HPDE6-E6E7 (cell line): ENCODE results near the gene DPP4.
"Not testable (repeated sequence)": the region's sequence is repeated elsewhere in the genome, so short reads cannot be mapped to it uniquely, and the experiment has no call there.

Experiments used
- DNase-seq: peaks from one replicate; pipeline ENCODE4 v3.0.0; 2011; ENCODE audit warnings: missing footprints; ENCODE audit errors: extremely low spot score

Gene DPP4

DNA sequence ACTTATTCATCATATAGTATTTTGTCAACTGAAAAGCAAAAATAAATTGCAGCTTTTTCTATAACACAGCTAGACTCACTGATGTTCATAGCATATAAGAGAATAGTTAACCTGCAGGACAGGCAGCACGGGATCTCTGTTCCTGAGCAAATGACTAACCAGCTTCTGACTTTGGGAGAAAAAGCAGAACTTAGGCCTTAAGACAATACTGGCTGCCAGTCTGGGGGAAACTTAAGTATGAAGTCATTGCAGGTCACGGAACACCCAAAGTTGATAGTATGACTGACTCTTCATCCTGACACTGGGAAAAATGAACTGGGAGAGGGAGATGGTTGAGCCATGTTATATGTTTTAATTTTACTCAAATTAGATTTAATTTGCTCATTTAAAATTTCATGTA lies 113.0 kb downstream of the DPP4 start:
- no peak for DNase-seq

DNA sequence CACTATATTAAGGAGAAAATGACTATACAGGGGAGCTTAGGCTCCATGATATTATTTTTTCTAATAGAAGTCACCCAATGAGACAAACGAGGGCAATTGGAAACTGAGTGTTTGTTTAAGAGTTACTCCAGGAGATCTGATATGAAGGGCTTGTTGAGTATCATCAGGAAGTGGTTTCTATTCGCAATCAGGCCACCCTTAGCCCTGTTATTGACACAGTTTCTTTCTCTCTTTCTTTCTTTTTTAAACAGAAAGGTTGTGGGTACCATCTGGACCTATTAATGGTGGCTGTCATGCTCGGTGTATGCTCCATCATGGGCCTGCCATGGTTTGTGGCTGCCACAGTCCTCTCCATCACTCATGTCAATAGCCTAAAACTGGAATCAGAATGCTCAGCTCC lies 117.3 kb downstream of the DPP4 start:
- no peak for DNase-seq

DNA sequence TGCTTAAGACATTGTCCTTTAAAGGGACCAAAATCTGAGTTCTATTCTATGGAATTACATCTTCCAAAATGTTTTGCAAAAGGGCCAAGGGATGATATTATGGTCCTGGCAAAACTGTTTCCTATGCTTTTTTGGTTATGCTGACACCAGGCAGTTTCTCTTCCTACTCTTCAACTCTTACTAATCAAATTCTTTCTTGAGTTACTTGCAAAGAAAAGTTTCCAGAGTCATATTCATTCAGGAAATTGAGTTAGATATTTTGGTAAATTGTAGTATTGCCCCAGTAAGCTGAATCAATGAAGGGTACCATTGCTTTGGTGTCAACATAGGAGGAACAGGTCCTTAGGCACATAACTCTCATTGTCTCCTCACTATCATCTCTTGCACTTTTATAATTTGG lies 118.8 kb downstream of the DPP4 start:
- DNase-seq, result no peak

DNA sequence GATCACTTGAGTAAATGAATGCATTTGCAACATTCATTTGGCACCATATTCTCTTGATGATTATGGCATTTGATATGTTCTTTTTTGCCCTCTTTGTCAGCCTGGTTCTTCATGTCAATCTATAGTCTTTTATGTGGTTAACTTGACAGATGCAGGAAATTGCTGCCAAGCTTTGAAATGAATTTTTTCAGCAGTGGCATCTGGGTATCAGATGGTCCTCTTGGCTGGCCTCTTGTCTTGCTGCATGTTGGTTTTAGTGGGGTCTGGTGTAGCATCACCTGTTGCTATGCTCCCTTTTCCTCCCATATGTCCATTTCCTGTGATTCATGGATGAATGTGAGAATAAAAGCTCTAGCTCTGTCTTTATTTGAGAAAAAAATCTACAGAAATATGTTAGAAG lies 119.9 kb downstream of the DPP4 start:
- DNase-seq, result no peak

DNA sequence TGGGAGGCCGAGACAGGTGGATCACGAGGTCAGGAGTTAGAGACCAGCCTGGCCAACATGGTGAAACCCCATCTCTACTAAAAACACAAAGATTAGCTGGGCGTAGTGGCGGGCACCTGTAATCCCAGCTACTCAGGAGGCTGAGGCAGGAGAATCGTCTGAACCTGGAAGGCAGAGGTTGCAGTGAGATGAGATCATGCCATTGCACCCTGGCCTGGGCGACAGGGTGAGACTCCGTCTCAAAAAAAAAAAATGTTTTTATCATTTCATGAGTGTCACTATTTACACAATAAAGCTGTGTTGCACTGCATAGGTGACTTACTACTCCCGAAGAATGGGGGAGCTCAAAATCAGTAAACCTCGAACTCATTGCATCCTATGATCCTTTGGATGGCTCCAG lies 120.6 kb downstream of the DPP4 start:
- not testable (repeated sequence) for DNase-seq

DNA sequence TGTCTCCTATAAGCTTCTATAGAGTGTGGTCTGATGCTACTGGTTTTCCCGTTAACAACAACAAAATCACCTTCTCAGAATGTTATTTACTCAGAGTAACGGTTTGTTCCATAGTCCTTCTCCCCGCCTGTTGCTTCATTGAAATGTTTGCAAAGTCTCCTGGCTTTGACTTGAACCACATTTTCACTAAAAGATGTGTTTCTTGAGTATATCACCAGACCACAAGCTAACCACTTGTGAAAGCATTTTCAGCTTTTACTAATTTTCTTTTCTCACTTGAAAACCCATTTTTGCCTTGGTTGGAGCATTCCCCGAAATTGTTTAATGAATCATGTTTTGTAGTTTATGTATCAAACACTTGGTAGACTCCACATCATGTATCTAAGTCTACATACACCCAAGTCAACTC lies 121.2 kb downstream of the DPP4 start:
- DNase-seq, result no peak

DNA sequence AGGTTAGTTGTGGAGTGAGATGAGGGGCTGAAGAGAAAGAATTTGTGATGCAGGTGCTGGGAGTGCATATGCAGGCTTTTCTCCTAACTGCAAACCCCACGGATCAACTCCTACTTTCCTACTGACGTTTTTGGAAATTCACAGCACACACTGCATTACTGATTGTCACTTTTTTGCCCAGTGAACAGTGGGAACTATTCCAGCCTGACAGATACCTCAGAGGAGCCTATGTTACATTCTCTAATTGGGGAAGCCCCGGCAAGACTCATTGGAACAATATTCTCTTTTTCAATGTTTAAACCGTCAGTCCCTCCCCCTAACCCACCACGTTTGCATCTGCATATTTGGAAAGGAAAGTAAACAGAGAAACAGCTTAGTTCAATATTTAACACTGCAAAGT lies 126.2 kb downstream of the DPP4 start:
- DNase-seq, result no peak

DNA sequence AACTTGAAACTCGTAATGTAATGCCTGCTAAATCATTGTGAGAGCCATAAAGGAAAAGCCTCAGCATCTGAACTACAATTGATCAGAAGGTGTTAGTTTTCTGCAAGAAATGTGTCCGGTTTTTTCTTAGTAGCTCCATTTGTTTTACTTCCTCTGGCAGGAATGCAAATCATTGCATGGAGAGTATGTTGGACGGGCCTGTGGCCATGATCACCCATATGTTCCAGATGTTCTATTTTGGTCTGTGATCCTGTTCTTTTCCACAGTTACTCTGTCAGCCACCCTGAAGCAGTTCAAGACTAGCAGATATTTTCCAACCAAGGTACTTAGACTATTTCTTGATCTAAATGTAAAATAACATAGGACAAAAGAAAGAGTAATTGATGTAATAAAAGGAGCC lies 126.6 kb downstream of the DPP4 start:
- DNase-seq, result no peak

DNA sequence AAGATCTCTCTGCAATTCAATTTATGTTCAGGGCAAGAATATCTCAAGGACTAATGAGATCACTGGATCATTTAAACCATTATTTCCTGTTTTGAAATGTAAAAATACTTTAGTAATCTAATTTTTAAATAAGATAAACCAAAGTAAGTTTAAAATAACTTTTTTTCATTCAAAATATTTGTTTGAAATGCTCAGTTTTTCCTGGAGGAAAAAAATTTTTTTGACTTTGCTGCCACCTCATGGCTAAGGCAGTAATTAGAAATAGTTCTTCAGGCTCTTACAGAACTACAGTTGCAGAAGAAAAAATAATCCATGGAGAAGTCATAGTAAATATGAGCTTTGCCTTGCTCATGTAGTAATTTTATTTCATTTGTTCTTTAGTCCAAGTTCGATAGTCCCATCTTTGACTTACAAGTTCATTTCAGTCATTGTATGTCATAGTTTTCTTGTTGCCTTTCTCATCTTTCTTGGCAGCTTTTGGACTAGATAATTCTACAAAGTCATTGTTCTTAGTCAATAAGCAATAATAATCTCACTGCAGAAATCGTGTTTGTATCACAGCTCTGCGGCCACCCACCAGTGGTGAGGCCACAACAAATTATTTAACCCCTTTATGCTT lies 127.4 kb downstream of the DPP4 start:
- DNase-seq, result no peak

DNA sequence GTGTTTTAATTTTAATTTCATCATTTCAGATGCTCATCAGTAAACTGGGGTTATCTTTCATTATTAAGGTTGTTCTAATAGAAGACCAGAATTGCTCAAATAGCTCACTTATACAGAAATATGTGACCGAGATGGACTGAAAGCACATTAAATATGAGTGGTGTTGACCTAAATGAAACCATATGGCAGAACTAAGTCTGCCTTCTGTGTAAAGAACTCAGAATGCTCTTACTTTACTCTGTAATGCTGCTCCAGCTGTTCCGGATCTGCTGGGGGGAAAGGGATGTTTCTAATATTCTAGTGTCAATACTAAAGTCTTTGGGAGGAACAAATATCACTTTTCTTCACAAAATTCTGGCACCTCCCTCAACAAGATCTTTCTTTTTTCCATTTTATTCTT lies 131.0 kb downstream of the DPP4 start:
- DNase-seq, result no peak
